Hepatocyte (in vitro differentiated cells): ENCODE results near the gene TRPV2.

Experiments
- EZH2 ChIP-seq: fragments of 200-600 bp; sonication (generic); IDR thresholded peaks from 2 replicates; pipeline ENCODE4 v1.6.1; 2016; ENCODE audit warnings: antibody characterized with exemption, mild to moderate bottlenecking, borderline replicate concordance
- EZH2phosphoT487 ChIP-seq: fragments of 200-600 bp; sonication (generic); IDR thresholded peaks from one replicate; pipeline ENCODE4 v1.6.1; 2018; ENCODE audit warnings: antibody characterized with exemption, mild to moderate bottlenecking, low read depth, moderate library complexity; ENCODE audit not compliant: unreplicated experiment, severe bottlenecking
- TF ChIP-seq, protein P1 (sequence below): fragments of 200-600 bp; sonication (generic); IDR thresholded peaks from 2 replicates; pipeline ENCODE4 v1.5.1; 2016; ENCODE audit warnings: antibody characterized with exemption, mild to moderate bottlenecking; ENCODE audit not compliant: poor library complexity

DNA sequence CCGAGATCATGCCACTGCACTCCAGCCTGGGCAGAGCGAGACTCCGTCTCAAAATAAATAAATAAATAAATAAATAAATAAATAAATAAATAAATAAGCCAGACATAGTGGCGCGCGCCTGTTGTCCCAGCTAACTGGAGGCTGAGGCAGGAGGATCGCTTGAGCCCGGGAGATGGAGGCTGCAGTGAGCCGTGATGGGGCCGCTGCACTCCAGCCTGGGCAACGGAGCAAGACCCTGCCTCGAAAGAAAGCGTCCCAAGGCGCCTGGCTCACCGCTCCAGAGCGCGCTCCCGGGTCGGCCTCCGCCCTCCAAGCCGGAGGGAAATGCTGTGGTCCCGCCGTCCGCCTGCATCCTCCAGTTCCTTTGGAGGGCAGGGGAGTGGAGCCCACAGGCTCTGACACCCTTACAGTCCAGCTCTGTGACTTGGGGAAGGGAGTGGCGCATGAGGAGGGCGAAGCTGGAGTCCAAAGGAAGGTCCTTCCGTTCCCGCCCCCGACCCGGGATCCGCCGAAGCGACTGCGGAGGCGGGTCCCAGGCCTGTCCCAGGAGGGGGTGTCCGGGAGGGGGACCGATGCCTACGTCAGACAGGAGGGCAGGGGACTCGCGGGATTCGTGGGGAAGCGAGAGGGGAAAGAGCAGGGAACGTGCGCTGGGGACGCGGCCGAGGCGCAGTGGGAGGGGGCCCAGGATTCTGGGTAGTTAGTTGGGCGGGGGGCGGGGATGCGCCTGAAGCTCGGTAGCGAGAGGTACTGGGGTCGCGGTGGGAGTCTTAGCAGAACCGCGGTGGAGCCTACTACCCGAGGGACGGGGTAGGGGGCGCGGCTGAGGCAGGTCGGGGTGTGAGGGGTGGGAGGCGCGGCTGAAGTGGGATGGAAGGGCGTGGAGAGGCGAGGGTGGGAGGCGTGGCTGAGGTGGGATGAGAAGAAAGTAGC is 8.4 kb upstream of the TRPV2 start:
- TF ChIP-seq, protein P1, sequence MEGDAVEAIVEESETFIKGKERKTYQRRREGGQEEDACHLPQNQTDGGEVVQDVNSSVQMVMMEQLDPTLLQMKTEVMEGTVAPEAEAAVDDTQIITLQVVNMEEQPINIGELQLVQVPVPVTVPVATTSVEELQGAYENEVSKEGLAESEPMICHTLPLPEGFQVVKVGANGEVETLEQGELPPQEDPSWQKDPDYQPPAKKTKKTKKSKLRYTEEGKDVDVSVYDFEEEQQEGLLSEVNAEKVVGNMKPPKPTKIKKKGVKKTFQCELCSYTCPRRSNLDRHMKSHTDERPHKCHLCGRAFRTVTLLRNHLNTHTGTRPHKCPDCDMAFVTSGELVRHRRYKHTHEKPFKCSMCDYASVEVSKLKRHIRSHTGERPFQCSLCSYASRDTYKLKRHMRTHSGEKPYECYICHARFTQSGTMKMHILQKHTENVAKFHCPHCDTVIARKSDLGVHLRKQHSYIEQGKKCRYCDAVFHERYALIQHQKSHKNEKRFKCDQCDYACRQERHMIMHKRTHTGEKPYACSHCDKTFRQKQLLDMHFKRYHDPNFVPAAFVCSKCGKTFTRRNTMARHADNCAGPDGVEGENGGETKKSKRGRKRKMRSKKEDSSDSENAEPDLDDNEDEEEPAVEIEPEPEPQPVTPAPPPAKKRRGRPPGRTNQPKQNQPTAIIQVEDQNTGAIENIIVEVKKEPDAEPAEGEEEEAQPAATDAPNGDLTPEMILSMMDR = peak; percentile 13
- TF ChIP-seq EZH2phosphoT487 (no peak), EZH2 (no peak)
